NCI-H128 (cell line): Measurements from ENCODE around the gene ZNF343.

ENCODE experiments used
- DNase-seq: peaks from one replicate; lab custom pipeline; 2025; ENCODE audit not compliant: unreplicated experiment; lab: John Stamatoyannopoulos, UW

The ZNF343 gene

GRCh38 chr20:2475850-2476741, 32.6 kb downstream of the ZNF343 start:
- DNase-seq = no peak

GRCh38 chr20:2473516-2473915, 35.2 kb downstream of the ZNF343 start:
- no peak for DNase-seq

GRCh38 chr20:2470423-2471193, 38.1 kb downstream of the ZNF343 start, which contains the start of gene SNRPB:
SNRPB (minus strand) TSS chr20:2470789; CDS start chr20:2470690, 99 bp downstream.
- peak; percentile 97 for DNase-seq

- no peak for DNase-seq
Measured at GRCh38 chr20:2469991-2470422, 38.7 kb downstream of the ZNF343 start.

GRCh38 chr20:2468581-2469407, 39.9 kb downstream of the ZNF343 start:
- no peak for DNase-seq

- no peak for DNase-seq
Measured at GRCh38 chr20:2467412-2467811, 41.3 kb downstream of the ZNF343 start.

- DNase-seq = no peak
Measured at GRCh38 chr20:2465100-2465499, 43.6 kb downstream of the ZNF343 start.

- no peak for DNase-seq
Measured at GRCh38 chr20:2463616-2464365, 44.9 kb downstream of the ZNF343 start.

- no peak for DNase-seq
Measured at GRCh38 chr20:2462484-2462883, 46.2 kb downstream of the ZNF343 start.

- no peak for DNase-seq
Measured at GRCh38 chr20:2460752-2461424, 47.8 kb downstream of the ZNF343 start.

GRCh38 chr20:2459981-2460751, 48.5 kb downstream of the ZNF343 start:
- no peak for DNase-seq

GRCh38 chr20:2458919-2459499, 49.7 kb downstream of the ZNF343 start:
- no peak for DNase-seq

- no peak for DNase-seq
Measured at GRCh38 chr20:2455771-2456497, 52.8 kb downstream of the ZNF343 start.

- DNase-seq = no peak
Measured at GRCh38 chr20:2453792-2454191, 54.9 kb downstream of the ZNF343 start.

GRCh38 chr20:2451939-2452732, 56.6 kb downstream of the ZNF343 start:
- DNase-seq = peak; percentile 45

GRCh38 chr20:2451422-2451821, 57.3 kb downstream of the ZNF343 start:
- DNase-seq = no peak

- DNase-seq = no peak
Measured at GRCh38 chr20:2449386-2449785, 59.3 kb downstream of the ZNF343 start.
